ENCODE results near the gene RTN4RL2.

RTN4RL2 gene

DNA sequence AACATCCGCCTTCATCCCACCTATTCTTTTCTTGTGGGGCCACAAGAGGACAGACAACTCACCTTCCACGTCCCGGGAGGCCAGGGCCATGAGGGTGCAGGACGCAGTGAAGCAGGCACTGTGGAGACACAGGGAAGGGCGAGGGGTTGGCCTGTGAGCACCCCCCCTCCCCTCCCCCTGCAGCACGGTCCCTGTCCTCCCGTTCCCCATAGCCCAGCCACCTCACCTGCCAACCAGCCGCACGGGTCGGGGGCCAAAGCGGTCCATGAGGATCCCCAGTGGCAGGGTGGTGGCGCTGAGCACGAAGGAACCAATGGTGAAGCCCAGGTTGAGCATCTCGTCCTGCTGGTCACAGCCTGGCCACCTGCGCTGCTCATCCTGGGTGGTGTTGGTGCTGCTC lies 40.6 kb downstream of the RTN4RL2 start:
- no peak for DNase-seq

DNA sequence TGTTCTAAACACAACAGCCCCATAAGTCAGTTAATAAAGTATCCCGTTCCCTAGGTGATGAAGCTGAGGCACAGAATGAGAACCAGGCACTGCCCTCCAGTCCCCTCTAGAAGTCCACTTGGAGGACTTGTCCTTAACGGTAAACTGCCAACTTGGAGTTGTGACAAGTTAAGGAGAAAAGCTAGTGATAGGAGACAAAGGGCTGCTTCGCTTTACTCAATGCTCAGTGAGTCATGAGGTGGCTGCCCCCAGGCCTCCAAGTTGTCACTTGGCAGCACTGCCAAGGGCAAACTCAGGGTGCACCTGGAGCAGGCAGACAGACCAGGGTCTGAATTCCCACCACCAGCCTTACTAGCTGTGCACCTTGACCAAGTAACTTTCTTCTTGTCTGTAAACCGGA lies 41.6 kb downstream of the RTN4RL2 start:
- DNase-seq: no peak

DNA sequence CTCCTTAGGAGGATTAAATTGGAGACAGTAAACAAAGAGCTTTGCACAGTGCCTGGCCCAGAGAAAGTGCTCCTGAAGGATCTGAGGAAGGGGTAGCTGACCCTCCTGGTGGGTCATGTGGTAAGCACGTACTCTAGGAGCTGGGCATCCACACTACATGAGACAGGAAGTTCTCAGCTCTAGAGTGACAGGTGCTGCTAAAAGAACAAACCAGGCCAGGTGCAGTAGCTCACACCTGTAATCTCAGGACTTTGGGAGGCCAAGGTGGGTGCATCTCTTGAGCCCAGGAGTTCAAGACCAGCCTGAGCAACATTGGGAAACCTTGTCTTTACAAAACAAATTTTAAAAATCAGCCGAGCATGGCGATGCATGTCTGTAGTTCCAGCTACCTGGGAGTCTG lies 42.0 kb downstream of the RTN4RL2 start:
- no peak for DNase-seq

DNA sequence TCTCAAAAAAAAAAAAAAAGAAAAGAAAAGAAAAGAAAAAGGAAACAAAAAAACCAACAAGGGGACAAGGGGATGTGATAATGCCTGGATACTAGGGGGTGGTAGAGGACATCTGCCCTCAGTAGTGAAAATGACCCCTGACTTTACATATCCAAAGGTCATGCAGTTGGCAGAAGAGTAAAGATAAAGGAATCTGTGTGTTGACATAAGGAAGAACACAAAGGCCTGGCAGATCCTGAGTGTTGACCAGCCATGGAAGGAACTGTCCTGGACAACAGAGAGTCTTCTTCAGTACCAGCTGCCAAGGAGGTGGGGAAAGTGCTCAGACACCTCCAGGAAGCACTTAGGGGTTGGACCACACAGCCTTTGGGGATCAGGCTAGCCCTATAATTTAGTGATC lies 42.5 kb downstream of the RTN4RL2 start:
- DNase-seq: no peak

DNA sequence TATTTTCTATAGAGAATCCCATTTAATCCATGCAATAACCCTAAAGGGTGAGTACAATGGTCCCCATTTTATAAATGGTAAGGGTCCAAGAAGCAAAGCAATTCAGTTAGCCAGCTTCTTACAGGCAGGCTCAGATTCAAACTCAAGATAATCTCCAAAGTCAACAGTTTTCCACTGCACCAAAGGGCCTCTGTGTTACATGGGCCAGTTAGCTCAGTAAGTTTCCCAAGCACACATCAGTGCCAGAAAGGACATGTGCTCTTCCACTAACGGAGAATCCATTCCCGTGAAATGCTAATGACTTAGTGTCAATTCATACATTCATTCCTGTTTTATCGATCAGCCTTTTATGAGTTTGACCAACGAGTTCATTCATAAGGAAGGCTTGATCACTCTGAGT lies 44.2 kb downstream of the RTN4RL2 start:
- DNase-seq: no peak

DNA sequence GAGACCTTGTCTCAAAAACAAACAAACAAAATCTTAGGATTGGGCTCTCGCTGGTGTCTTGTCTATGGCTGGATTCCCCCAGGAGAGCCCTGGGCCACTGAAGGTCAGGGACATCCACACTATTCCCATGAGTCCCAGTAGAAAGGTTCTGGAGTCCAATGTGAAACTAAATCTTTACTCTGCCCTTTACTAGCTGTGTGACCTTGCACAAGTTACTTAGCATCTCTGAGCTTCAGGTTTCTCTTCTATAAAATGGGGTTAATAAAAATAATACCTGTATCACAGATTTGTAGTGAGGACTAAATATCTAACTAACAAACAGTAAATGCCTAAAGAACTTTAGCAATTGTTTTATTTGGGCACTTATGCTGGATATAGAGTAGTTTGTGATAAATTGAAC lies 46.2 kb downstream of the RTN4RL2 start:
- no peak for DNase-seq

DNA sequence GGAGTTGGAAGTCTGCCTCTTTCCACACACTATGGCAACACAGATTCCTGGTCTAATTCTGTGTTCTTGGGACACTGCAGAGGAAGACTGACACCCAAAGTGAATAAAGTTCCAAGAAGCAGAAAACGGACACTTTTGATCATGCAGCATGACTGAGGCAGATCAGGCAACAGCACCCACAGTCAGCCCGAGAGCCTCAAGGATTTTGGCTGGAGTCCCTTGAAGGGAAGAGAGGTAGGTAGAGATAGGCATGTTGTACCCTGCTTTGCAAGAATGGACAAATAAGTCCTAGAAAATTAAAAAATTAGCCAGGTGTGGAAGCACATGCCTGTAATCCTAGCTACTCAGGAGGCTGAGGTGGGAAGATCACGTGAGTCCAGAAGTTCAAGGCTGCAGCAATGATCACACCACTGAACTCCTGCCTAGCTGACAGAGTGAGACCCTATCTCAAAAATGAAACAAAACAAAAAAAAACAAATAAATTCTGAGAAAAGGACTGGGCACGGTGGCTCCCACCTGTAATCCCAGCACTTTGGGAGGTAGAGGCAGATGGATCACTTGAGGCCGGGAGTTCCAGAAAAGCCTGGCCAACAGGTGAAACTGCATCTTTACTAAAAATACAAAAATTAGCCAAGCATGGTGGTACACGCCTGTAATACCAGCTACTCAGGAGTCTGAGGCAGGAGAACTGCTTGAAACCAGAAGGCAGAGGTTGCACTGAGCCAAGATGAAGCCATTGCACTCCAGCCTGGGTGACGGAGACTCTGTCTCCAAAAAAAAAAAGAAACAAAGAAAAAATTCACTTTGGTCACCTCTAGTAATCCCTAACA lies 48.2 kb downstream of the RTN4RL2 start:
- no peak for DNase-seq

GRCh38 chr11:57511741-57512430 lies 51.6 kb downstream of the RTN4RL2 start:
- no peak for DNase-seq

GRCh38 chr11:57512646-57513451 lies 52.5 kb downstream of the RTN4RL2 start:
- no peak for DNase-seq

- DNase-seq: no peak
Observed at GRCh38 chr11:57513452-57513795, 53.1 kb downstream of the RTN4RL2 start.

GRCh38 chr11:57513911-57514537 lies 53.7 kb downstream of the RTN4RL2 start:
- DNase-seq: peak; percentile 37

DNA sequence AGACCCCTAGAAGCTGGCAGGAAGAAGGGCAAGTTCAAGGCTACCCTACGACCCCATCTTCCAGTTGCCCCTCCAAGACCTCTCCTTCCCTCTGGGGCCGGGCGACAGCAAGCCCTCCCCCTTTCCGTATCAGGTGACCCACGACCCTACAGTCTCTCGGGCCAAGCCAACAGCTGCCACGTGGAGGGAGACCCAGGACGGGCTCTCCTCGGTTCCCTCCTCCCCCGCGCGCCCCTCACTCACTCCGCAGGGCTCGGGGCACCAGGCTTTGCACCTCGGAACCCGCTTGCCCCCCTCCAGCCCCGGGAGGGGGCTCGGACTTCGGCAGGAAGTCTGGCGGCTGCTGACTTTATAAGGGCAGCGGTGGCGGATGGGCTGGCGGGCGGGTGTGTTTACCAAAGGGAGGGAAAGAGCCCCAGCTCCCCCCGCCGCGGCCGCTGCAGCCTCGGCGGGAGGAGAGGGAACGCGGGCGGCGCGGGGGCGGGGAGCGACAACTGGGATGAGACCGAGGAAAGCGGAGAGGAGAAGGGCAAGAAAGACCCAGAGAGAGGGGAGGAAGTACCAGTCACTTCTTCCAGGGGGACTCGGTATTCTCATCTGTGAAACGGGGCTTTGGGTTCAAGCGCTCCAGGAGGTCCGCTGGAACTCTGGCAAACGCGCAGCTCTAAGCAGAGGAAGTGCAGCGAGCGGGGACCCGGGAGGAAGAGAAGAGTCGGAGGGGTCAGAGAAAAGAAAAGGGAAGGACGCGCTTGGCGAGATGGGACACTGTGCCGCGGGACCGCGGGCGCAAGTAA lies 54.4 kb downstream of the RTN4RL2 start:
- DNase-seq: peak; percentile 56

GRCh38 chr11:57515332-57516060 lies 55.2 kb downstream of the RTN4RL2 start, which contains the start of gene SLC43A1:
TSS of gene SLC43A1 (minus strand) at chr11:57515702. CDS start at chr11:57514111, 1,591 bp downstream.
- peak; percentile 60 for DNase-seq

GRCh38 chr11:57516061-57516443 lies 55.7 kb downstream of the RTN4RL2 start:
- DNase-seq: no peak

- no peak for DNase-seq
Observed at GRCh38 chr11:57521116-57521515, 60.8 kb downstream of the RTN4RL2 start.

GRCh38 chr11:57523419-57523818 lies 63.1 kb downstream of the RTN4RL2 start:
- no peak for DNase-seq
